ENCODE data around the gene ECI2. TPM values are rescaled to one million over a fixed set of nuclear protein-coding genes. Genes with fewer than 3 reads are reported as not detected.

The ECI2 gene
- total and polyA plus RNA-seq, 2 experiments from 2014 or later = 102 to 114 TPM

DNA sequence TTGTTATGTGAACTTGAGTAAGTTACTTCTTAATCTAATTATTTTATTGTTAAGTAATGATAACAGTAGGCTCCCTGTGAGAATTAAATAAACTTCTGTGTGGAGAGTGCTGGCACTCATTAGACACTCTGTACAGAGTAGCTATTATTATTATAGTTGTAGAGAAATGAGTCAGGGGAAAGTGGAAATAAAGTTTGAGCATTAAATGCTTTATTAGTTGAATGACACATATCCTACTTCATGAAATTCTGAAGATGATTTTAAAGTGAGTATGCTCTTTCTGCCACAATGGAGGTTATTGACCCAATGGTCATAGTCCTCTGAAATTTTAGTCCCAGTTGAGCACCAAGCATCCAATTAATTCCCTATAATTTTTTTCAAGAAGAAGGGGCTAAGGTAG, 5.9 kb downstream of the ECI2 start:
- DNase-seq (ENCODE audit: low spot score) = no peak
- Histone ChIP-seq H3K9me3 (ENCODE audit: low read depth) (no peaks in the 10 kb centered on the region), H3K4me3 (no peak overlapping the region), H3K4me2 (no peak overlapping the region), H3K36me3 (replicated peaks; ENCODE audit: insufficient read depth, low read depth) (no peaks in the 10 kb centered on the region), H3K9me2 (replicated peaks; ENCODE audit: insufficient read depth) (no peaks in the 10 kb centered on the region), H3K27me3 (no peaks in the 10 kb centered on the region), H4K20me1 (ENCODE audit: insufficient read depth, poor library complexity, severe bottlenecking) (no peaks in the 10 kb centered on the region), H3K79me2 (peaks cover 37% of the 10 kb centered on the region), H3K27ac (no peak overlapping the region), H3K4me1 (ENCODE audit: insufficient read depth) (peaks cover 22% of the 10 kb centered on the region), H2AFZ (no peak overlapping the region)
- no peak for TF ChIP-seq EZH2phosphoT487 (IDR thresholded peaks at IDR 0.05; ENCODE audit: low read depth, severe bottlenecking, unreplicated experiment)

DNA sequence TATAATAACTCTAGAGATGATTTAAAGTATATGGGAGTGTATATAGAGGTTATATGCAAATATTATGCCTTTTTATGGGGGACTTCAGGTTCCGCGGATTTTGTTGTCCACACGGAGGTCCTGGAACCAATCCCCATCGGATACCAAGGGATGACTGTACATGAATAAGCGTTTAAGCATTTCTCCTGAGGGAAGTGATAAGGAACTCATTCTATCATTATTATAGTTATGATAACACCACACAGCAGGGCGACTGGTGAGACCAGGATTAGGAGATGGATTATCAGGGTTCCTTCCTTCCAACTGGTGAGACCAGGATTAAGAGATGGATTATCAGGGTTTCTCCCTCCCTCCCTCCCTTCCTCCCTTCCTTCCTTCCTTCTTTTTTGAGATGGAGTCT, 6.6 kb downstream of the ECI2 start:
- no peak overlapping the region for H3K4me2 ChIP-seq

DNA sequence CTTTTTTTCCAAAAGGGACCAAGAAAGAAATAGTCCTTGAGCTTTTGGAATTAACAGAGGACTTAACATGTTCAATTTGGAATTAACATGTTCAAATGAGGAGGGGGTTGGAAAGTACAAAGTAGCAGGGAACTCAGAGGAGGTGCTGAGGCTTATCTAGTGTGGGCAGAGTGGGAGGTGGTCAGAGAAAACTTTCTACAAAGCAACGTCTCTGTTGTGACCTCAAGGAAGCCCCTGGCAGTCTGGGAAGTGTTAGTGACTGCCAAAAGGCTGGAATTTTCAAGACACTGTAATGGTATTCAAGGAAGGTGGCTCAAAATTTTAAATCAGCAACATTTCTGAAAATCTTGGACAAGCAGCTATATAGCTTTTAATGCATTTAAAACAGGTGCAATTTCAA, 7.3 kb downstream of the ECI2 start:
- Histone ChIP-seq H3K4me3 (no peak overlapping the region), H3K4me2 (no peak overlapping the region), H3K27me3 (no peaks in the 10 kb centered on the region), H3K4me1 (ENCODE audit: insufficient read depth) (peaks cover 17% of the 10 kb centered on the region), H3K9me3 (ENCODE audit: low read depth) (no peaks in the 10 kb centered on the region), H4K20me1 (ENCODE audit: insufficient read depth, poor library complexity, severe bottlenecking) (no peaks in the 10 kb centered on the region), H3K79me2 (peaks cover 24% of the 10 kb centered on the region), H3K9me2 (replicated peaks; ENCODE audit: insufficient read depth) (no peaks in the 10 kb centered on the region), H2AFZ (no peak overlapping the region), H3K36me3 (replicated peaks; ENCODE audit: insufficient read depth, low read depth) (no peaks in the 10 kb centered on the region), H3K27ac (no peak overlapping the region)
- TF ChIP-seq EZH2phosphoT487 (IDR thresholded peaks at IDR 0.05; ENCODE audit: low read depth, severe bottlenecking, unreplicated experiment) = no peak
- TF ChIP-seq, protein P1, sequence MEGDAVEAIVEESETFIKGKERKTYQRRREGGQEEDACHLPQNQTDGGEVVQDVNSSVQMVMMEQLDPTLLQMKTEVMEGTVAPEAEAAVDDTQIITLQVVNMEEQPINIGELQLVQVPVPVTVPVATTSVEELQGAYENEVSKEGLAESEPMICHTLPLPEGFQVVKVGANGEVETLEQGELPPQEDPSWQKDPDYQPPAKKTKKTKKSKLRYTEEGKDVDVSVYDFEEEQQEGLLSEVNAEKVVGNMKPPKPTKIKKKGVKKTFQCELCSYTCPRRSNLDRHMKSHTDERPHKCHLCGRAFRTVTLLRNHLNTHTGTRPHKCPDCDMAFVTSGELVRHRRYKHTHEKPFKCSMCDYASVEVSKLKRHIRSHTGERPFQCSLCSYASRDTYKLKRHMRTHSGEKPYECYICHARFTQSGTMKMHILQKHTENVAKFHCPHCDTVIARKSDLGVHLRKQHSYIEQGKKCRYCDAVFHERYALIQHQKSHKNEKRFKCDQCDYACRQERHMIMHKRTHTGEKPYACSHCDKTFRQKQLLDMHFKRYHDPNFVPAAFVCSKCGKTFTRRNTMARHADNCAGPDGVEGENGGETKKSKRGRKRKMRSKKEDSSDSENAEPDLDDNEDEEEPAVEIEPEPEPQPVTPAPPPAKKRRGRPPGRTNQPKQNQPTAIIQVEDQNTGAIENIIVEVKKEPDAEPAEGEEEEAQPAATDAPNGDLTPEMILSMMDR (IDR thresholded peaks at IDR 0.05; ENCODE audit: poor library complexity) = no peak
- TF ChIP-seq EZH2 (IDR thresholded peaks at IDR 0.05; ENCODE audit: borderline replicate concordance) = no peak
- DNase-seq (ENCODE audit: low spot score) = no peak
- WGBS (ENCODE audit: low lambda C conversion rate, missing lambda C conversion rate) = 28% methylated on average over 1 of the region's 1 CpG

More for the DNA sequence above, 6.6 kb downstream of the ECI2 start:
- Histone ChIP-seq H2AFZ (no peak overlapping the region), H3K4me1 (ENCODE audit: insufficient read depth) (peaks cover 22% of the 10 kb centered on the region), H3K27me3 (no peaks in the 10 kb centered on the region), H3K4me3 (no peak overlapping the region), H4K20me1 (ENCODE audit: insufficient read depth, poor library complexity, severe bottlenecking) (no peaks in the 10 kb centered on the region), H3K27ac (no peak overlapping the region), H3K79me2 (peaks cover 30% of the 10 kb centered on the region), H3K9me2 (replicated peaks; ENCODE audit: insufficient read depth) (no peaks in the 10 kb centered on the region), H3K9me3 (ENCODE audit: low read depth) (no peaks in the 10 kb centered on the region), H3K36me3 (replicated peaks; ENCODE audit: insufficient read depth, low read depth) (no peaks in the 10 kb centered on the region)
- TF ChIP-seq EZH2phosphoT487 (IDR thresholded peaks at IDR 0.05; ENCODE audit: low read depth, severe bottlenecking, unreplicated experiment) (no peak), EZH2 (IDR thresholded peaks at IDR 0.05; ENCODE audit: borderline replicate concordance) (no peak)
- TF ChIP-seq, protein P1 (IDR thresholded peaks at IDR 0.05; ENCODE audit: poor library complexity) = no peak
- no peak for DNase-seq (ENCODE audit: low spot score)
- WGBS (ENCODE audit: low lambda C conversion rate, missing lambda C conversion rate) = 73% methylated on average over 6 of the region's 6 CpGs

DNA sequence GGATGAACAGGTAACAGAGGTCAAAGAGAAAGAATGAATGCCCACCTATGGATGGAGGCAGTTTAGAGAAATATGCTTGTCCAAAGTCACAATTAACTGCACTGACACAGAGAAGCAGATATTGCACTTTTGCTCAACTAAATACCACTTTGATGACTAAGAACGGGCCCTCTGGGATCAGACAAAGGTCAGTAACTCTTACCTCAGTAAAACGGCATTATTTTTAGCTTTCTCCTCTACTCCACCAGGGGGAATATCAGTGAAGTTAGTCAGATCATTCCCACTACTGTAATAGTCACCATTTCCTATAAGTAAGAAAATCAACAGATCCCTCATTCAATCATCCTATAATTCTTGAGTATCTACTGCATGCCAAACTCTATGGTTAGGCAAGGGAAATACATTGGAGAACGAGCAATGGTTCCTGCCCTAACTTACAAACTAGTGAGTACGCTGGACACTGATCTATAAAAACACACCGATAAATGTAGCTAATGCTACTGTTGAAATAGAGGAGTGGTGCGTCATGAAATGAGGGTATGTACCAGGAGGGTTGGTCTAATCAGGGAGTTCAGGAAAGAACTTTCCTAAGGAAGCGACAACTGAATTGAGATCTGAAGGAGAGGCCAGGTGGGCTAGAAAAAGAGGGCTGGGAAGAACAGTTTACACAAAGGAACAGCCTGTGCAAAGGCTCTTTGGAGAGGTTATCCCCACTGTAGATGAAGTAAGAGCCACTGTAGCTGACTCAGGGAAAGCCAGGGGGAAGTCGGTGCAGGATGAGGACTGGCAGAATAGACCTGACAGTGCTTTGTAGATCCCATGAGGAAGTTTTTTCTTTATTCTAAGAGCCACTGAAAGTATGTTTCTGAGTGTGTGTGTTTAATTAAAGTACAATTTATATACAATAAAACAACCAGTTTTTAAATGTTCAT, 9.2 kb downstream of the ECI2 start:
- Histone ChIP-seq H4K20me1 (ENCODE audit: insufficient read depth, poor library complexity, severe bottlenecking) (no peaks in the 10 kb centered on the region), H3K9me3 (ENCODE audit: low read depth) (no peaks in the 10 kb centered on the region), H3K79me2 (peaks cover 6% of the 10 kb centered on the region), H3K4me1 (ENCODE audit: insufficient read depth) (peaks cover 15% of the 10 kb centered on the region), H3K4me3 (no peak overlapping the region), H3K36me3 (replicated peaks; ENCODE audit: insufficient read depth, low read depth) (no peaks in the 10 kb centered on the region), H3K4me2 (peak overlapping the region; percentile 41), H3K27me3 (no peaks in the 10 kb centered on the region), H3K9me2 (replicated peaks; ENCODE audit: insufficient read depth) (no peaks in the 10 kb centered on the region), H3K27ac (peak overlapping the region; percentile 67), H2AFZ (no peak overlapping the region)
- TF ChIP-seq EZH2 (IDR thresholded peaks at IDR 0.05; ENCODE audit: borderline replicate concordance) (no peak), EZH2phosphoT487 (IDR thresholded peaks at IDR 0.05; ENCODE audit: low read depth, severe bottlenecking, unreplicated experiment) (no peak)
- TF ChIP-seq, protein P1 (IDR thresholded peaks at IDR 0.05; ENCODE audit: poor library complexity) = peak; percentile 30
- 67% methylated on average over 8 of the region's 8 CpGs for WGBS (ENCODE audit: low lambda C conversion rate, missing lambda C conversion rate)
- peak; percentile 75 for DNase-seq (ENCODE audit: low spot score)

Data from hepatocyte (in vitro differentiated cells).